ENCODE results near the gene ATXN2. TPM values are rescaled to one million over a fixed set of nuclear protein-coding genes. Genes with fewer than 3 reads are reported as not detected.
"Not testable (repeated sequence)": the region's sequence is repeated elsewhere in the genome, so short reads cannot be mapped to it uniquely, and the experiment has no call there.

Gene ATXN2
- total RNA-seq, 1 donor from 2014 or later = 50.0 TPM

DNA sequence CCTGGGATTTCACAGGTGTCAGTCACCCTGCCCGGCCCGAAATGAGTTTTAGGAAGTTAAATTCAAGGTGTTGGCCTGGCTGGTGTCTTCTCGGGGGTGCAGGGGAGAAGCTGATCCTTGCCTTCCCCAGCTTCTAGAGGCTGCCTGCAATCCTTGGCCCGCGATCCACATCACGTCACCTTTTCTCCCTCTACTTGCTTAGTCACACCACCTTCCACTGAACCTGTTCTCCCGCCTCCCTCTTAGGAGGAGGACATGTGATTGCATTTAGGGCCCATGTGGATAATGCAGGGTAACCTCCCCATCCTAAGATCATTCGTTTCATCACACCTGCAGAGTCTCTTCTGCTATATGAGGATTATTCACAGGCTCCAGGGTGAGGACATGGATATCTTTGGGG is 25.4 kb upstream of the ATXN2 start:
- Histone ChIP-seq H3K27me3 (ENCODE audit: low read depth) (no peaks in the 10 kb centered on the region), H3K27ac (replicated peaks) (no peak overlapping the region), H3K4me3 (no peak overlapping the region), H3K9me3 (replicated peaks) (no peaks in the 10 kb centered on the region), H3K4me1 (no peaks in the 10 kb centered on the region), H3K36me3 (no peaks in the 10 kb centered on the region)
- DNase-seq = no peak
- intact Hi-C loops (cut with micrococcal nuclease) = no loop called here
- TF ChIP-seq, protein P1, sequence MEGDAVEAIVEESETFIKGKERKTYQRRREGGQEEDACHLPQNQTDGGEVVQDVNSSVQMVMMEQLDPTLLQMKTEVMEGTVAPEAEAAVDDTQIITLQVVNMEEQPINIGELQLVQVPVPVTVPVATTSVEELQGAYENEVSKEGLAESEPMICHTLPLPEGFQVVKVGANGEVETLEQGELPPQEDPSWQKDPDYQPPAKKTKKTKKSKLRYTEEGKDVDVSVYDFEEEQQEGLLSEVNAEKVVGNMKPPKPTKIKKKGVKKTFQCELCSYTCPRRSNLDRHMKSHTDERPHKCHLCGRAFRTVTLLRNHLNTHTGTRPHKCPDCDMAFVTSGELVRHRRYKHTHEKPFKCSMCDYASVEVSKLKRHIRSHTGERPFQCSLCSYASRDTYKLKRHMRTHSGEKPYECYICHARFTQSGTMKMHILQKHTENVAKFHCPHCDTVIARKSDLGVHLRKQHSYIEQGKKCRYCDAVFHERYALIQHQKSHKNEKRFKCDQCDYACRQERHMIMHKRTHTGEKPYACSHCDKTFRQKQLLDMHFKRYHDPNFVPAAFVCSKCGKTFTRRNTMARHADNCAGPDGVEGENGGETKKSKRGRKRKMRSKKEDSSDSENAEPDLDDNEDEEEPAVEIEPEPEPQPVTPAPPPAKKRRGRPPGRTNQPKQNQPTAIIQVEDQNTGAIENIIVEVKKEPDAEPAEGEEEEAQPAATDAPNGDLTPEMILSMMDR (IDR thresholded peaks at IDR 0.05; ENCODE audit: borderline replicate concordance) = no peak

DNA sequence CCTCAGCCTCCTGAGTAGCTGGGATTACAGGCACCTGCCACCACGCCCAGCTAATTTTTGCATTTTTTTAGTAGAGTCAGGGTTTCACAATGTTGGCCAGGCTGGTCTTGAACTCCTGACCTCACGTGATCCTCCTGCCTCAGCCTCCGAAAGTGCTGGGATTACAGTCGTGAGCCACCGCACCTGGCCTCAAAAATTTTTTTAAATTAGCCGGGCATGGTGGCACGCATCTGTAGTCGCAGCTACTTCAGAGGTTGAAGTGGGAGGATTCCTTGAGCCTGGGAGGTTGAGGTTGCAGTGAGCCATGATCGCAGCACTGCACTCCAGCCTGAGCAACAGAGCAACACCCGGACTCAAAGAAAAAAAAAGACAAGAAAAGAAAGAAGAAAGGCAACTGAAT is 18.7 kb upstream of the ATXN2 start:
- intact Hi-C loops (cut with micrococcal nuclease); H3K4me1 ChIP-seq; H3K9me3 ChIP-seq (replicated peaks); DNase-seq; H3K4me3 ChIP-seq; H3K27me3 ChIP-seq (ENCODE audit: low read depth); H3K36me3 ChIP-seq; H3K27ac ChIP-seq (replicated peaks): not testable (repeated sequence)

DNA sequence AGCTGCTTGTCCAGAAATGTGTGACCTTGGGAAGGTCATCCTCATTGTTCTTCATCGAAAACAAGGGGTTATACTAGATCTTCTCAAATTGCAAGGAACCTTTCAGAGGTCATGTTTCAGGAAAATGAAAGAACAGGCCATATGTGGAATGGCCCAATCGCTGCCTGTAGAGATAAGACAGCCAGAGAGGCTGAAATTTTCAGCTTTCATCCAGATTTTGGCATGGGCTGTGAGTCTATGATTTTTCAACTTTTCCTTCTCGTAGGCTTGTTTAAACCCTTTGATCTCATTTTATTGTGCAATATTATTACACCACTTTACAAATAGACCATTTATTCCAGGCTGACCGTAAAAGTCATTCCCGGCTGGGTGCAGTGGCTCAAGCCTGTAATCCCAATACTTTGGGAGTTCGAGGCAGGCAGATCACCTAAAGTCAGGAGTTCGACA is 17.1 kb upstream of the ATXN2 start:
- Histone ChIP-seq H3K4me3 (no peak overlapping the region), H3K27me3 (ENCODE audit: low read depth) (no peaks in the 10 kb centered on the region), H3K4me1 (no peaks in the 10 kb centered on the region), H3K9me3 (replicated peaks) (no peaks in the 10 kb centered on the region), H3K27ac (replicated peaks) (no peak overlapping the region), H3K36me3 (no peaks in the 10 kb centered on the region)
- intact Hi-C loops (cut with micrococcal nuclease) = no loop called here
- TF ChIP-seq, protein P1 (IDR thresholded peaks at IDR 0.05; ENCODE audit: borderline replicate concordance) = no peak
- no peak for DNase-seq

DNA sequence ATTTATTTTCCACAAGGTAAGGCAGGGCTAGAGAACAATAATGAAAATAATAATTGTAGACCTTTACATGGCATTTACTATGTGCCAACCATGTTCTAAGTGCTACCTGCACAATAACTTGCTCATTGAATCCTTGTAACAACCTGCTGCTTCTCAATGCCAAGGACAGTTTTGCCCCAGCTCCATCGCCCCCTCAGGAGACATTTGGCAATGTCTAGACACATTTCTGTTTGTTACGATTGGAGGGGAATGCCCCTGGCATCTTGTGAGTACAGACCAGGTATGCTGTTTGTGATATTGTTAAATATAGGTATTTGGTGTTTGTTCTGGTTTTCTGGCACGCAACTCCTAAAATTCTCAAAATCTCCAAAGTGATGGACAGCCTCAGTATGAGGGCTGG is 8.1 kb upstream of the ATXN2 start:
- Histone ChIP-seq H3K9me3 (replicated peaks) (no peaks in the 10 kb centered on the region), H3K4me1 (no peaks in the 10 kb centered on the region), H3K27ac (replicated peaks) (no peak overlapping the region), H3K4me3 (no peak overlapping the region), H3K27me3 (ENCODE audit: low read depth) (no peaks in the 10 kb centered on the region), H3K36me3 (no peaks in the 10 kb centered on the region)
- TF ChIP-seq, protein P1 (IDR thresholded peaks at IDR 0.05; ENCODE audit: borderline replicate concordance) = no peak
- DNase-seq = no peak
- intact Hi-C loops (cut with micrococcal nuclease) = no loop called here

DNA sequence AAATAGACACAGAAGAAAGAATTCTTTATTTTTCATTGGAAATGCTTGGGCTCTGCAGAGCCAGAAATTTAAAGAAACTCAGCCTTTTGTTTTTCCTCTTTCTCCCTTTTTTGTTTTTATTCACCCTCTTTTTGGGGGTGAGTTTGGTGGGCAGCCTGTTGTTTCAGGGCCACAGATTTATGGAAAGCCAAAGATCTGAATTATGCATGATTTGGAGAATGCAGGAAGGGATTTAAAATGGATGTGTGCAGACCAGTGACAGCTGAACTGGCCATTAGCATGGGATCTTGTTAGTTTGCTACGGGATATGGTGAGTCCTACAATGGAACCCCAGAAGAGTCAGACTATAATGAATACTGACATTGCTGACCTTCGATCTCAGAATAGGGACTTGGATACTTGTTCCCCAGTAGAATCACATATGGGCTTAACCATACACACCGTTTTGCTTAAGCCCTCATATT is 7.7 kb upstream of the ATXN2 start:
- no peak overlapping the region for H3K4me3 ChIP-seq
- no peaks in the 10 kb centered on the region for H3K27me3 ChIP-seq (ENCODE audit: low read depth)
- H3K4me1 ChIP-seq = no peaks in the 10 kb centered on the region
- TF ChIP-seq, protein P1 (IDR thresholded peaks at IDR 0.05; ENCODE audit: borderline replicate concordance) = no peak
- no peak overlapping the region for H3K27ac ChIP-seq (replicated peaks)
- no peak for DNase-seq
- H3K36me3 ChIP-seq = no peaks in the 10 kb centered on the region
- H3K9me3 ChIP-seq (replicated peaks) = no peaks in the 10 kb centered on the region
- intact Hi-C loops (cut with micrococcal nuclease) = no loop called here

DNA sequence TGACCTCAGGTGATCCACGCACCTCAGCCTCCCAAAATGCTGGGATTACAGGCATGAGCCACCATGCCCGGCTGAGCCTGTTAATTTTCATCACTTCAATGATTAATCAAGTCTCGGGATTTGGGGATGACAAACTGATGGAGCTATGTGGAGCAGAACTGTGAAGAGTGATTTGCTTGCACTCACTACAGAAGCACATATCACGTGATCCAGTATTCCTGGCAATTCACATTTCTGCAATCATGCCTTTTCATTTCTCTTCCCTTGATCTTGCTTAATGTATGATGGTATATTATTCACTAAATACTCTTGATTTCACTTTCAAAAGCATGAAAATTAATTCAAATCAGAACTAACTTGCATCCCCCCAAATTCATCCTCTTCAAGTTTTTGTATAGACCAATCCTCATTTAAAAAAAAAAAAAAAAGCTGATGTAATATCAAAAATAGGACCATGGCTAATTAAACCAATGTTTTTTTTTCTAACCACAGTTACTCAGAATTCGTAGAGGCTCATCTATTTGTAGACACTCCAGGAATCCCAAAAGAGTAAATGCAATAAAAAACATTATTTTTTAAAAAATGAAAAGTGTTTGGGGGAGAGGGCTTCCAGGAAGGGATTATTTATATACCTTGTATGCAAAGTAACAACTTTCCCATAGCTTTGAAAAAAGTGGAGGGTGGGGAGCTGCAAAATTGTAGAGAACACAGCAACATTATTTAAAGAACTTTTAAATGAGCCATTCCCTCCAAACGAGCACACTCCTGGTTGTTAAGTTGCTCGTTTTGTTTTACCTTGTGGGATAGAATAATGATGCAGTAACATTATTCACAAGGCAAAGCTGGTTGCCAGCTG is 7.0 kb upstream of the ATXN2 start:
- H3K4me1 ChIP-seq = no peaks in the 10 kb centered on the region
- no peak overlapping the region for H3K4me3 ChIP-seq
- H3K36me3 ChIP-seq = no peaks in the 10 kb centered on the region
- TF ChIP-seq, protein P1 (IDR thresholded peaks at IDR 0.05; ENCODE audit: borderline replicate concordance) = no peak
- H3K27ac ChIP-seq (replicated peaks) = no peak overlapping the region
- intact Hi-C loops (cut with micrococcal nuclease) = no loop called here
- DNase-seq = no peak
- H3K27me3 ChIP-seq (ENCODE audit: low read depth) = no peaks in the 10 kb centered on the region
- H3K9me3 ChIP-seq (replicated peaks) = no peaks in the 10 kb centered on the region

DNA sequence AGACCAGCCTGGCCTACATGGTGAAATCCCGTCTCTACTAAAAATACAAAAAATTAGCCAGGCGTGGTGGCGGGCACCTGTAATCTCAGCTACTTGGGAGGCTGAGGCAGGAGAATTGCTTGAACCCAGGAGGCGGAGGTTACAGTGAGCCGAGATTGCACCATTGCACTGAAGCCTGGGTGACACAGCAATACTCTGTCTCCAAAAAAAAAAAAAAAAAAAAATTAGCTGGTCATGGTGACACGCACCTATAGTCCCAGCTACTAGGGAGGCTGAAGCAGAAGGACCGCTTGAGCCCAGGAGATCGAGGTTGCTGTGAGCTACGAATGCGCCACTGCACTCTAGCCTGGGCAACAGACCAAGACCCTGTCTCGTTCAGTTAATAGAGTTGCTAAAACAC is 3.7 kb upstream of the ATXN2 start:
- H3K4me3 ChIP-seq; H3K27me3 ChIP-seq (ENCODE audit: low read depth); DNase-seq; H3K36me3 ChIP-seq; H3K27ac ChIP-seq (replicated peaks); intact Hi-C loops (cut with micrococcal nuclease); H3K9me3 ChIP-seq (replicated peaks): not testable (repeated sequence)
- peaks cover 23% of the 10 kb centered on the region for H3K4me1 ChIP-seq

Measured in left ventricle myocardium inferior (tissue), 1 donor.